Measurements from ENCODE around the gene IQCF6.

The IQCF6 gene

DNA sequence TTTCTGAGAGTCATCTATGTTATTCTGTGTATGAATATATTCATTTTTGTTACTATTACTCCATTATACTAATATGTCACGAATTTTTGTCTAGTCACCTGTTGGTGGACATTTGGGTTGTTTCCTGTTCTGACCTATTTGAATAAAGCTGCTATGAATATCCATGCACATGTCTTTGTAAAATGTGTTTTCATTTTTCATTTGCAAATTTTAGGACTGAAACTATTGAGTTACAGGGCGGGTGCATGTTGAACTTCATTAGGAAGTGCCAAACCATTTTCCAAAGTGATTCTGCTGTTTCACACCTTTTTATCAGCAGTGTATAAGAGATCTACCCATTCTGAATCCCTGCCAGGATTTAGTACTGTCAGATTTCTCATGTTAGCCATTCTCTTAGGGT is 37.7 kb upstream of the IQCF6 start:
- TF ChIP-seq POLR2AphosphoS5 (IDR thresholded peaks at IDR 0.05; ENCODE audit: low read depth, low read length) (no peak), TAF1 (IDR thresholded peaks at IDR 0.05; ENCODE audit: borderline replicate concordance, insufficient read depth, low read length) (no peak), FOXP2 (optimal IDR thresholded peaks at IDR 0.05; ENCODE audit: borderline replicate concordance, extremely low read depth, extremely low read length, insufficient read depth) (no peak), SIN3A (IDR thresholded peaks at IDR 0.05; ENCODE audit: borderline replicate concordance, insufficient read depth, low read length) (no peak)
- TF ChIP-seq, protein P1, sequence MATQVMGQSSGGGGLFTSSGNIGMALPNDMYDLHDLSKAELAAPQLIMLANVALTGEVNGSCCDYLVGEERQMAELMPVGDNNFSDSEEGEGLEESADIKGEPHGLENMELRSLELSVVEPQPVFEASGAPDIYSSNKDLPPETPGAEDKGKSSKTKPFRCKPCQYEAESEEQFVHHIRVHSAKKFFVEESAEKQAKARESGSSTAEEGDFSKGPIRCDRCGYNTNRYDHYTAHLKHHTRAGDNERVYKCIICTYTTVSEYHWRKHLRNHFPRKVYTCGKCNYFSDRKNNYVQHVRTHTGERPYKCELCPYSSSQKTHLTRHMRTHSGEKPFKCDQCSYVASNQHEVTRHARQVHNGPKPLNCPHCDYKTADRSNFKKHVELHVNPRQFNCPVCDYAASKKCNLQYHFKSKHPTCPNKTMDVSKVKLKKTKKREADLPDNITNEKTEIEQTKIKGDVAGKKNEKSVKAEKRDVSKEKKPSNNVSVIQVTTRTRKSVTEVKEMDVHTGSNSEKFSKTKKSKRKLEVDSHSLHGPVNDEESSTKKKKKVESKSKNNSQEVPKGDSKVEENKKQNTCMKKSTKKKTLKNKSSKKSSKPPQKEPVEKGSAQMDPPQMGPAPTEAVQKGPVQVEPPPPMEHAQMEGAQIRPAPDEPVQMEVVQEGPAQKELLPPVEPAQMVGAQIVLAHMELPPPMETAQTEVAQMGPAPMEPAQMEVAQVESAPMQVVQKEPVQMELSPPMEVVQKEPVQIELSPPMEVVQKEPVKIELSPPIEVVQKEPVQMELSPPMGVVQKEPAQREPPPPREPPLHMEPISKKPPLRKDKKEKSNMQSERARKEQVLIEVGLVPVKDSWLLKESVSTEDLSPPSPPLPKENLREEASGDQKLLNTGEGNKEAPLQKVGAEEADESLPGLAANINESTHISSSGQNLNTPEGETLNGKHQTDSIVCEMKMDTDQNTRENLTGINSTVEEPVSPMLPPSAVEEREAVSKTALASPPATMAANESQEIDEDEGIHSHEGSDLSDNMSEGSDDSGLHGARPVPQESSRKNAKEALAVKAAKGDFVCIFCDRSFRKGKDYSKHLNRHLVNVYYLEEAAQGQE (IDR thresholded peaks at IDR 0.05; ENCODE audit: insufficient read depth in 1 of 2, low read depth in 2 of 2, low read length in 2 of 2): no peak

DNA sequence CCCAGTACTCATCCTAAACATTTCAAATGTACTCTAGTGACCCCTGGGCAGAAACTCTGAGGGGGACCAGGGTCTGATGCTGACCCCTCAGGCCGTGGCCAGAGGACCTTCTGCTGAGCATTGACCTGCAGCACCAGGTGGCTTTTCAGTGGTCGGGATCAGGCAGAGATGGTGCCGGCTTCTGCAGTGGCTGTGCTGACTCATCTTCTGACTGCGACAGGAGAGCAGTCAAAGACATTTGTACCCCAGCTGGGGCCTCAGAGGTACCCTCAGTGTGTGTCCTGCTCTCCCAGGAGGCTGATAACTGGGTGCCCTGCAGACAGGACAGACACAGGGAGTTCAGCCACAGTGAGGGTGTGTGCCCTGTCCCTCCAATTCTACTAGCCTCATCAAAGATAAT is 36.6 kb upstream of the IQCF6 start:
- no peak for TF ChIP-seq TAF1 (IDR thresholded peaks at IDR 0.05; ENCODE audit: borderline replicate concordance, insufficient read depth, low read length)
- TF ChIP-seq, protein P1 (IDR thresholded peaks at IDR 0.05; ENCODE audit: insufficient read depth in 1 of 2, low read depth in 2 of 2, low read length in 2 of 2): no peak
- no peak for TF ChIP-seq FOXP2 (optimal IDR thresholded peaks at IDR 0.05; ENCODE audit: borderline replicate concordance, extremely low read depth, extremely low read length, insufficient read depth)
- no peak for TF ChIP-seq SIN3A (IDR thresholded peaks at IDR 0.05; ENCODE audit: borderline replicate concordance, insufficient read depth, low read length)

DNA sequence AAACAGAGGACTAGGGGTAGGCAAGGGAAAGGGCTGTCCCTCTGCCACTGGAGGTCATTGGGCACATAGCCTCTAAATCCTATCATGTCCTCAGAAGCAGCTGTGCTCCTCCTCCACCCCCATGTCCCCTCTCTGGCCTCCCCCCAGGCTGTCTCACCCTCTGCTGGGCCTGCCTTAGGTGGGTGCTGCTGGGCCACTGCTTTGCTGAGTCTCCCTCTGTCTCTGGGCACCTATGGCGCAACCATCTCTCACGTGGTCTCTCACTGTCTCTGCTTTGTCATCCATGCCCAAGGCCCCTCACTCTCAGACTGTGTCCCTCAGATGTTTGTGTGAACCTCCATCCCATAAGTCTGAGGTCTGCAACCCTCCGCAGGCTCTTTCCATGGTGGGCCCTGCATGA is 35.0 kb upstream of the IQCF6 start:
- TF ChIP-seq SIN3A (IDR thresholded peaks at IDR 0.05; ENCODE audit: borderline replicate concordance, insufficient read depth, low read length) (no peak), TAF1 (IDR thresholded peaks at IDR 0.05; ENCODE audit: borderline replicate concordance, insufficient read depth, low read length) (no peak), POLR2AphosphoS5 (IDR thresholded peaks at IDR 0.05; ENCODE audit: low read depth, low read length) (no peak), FOXP2 (optimal IDR thresholded peaks at IDR 0.05; ENCODE audit: borderline replicate concordance, extremely low read depth, extremely low read length, insufficient read depth) (no peak)
- TF ChIP-seq, protein P1 (IDR thresholded peaks at IDR 0.05; ENCODE audit: insufficient read depth in 1 of 2, low read depth in 2 of 2, low read length in 2 of 2): no peak

DNA sequence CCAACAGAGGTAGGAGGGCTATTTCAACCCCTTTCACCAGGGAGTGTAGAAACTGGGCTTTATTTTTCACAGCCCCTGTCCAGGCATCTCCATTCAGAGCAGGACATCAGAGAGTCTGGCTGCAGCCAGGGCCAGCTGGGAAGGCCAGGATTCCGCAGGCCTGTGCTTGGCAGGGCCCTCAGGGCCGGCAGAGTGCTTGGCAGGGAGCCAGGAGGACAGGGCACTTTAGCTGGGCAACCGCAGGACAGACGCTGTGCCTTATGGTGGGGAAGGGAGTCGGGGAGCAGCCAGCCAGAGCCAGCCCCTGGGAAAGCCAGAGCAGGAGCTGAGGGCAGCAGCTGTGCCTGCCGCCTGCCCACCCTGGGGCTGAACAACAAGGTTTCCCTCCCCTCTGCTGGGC is 34.5 kb upstream of the IQCF6 start:
- TF ChIP-seq SIN3A (IDR thresholded peaks at IDR 0.05; ENCODE audit: borderline replicate concordance, insufficient read depth, low read length) (no peak), FOXP2 (optimal IDR thresholded peaks at IDR 0.05; ENCODE audit: borderline replicate concordance, extremely low read depth, extremely low read length, insufficient read depth) (no peak), TAF1 (IDR thresholded peaks at IDR 0.05; ENCODE audit: borderline replicate concordance, insufficient read depth, low read length) (no peak), POLR2AphosphoS5 (IDR thresholded peaks at IDR 0.05; ENCODE audit: low read depth, low read length) (no peak)
- TF ChIP-seq, protein P1 (IDR thresholded peaks at IDR 0.05; ENCODE audit: insufficient read depth in 1 of 2, low read depth in 2 of 2, low read length in 2 of 2): no peak

GRCh38 chr3:51808934-51809333 is 29.9 kb upstream of the IQCF6 start:
- no peak for TF ChIP-seq FOXP2 (optimal IDR thresholded peaks at IDR 0.05; ENCODE audit: borderline replicate concordance, extremely low read depth, extremely low read length, insufficient read depth)
- TF ChIP-seq POLR2AphosphoS5 (IDR thresholded peaks at IDR 0.05; ENCODE audit: low read depth, low read length): no peak
- TF ChIP-seq SIN3A (IDR thresholded peaks at IDR 0.05; ENCODE audit: borderline replicate concordance, insufficient read depth, low read length): no peak
- no peak for TF ChIP-seq TAF1 (IDR thresholded peaks at IDR 0.05; ENCODE audit: borderline replicate concordance, insufficient read depth, low read length)
- TF ChIP-seq, protein P1 (IDR thresholded peaks at IDR 0.05; ENCODE audit: insufficient read depth in 1 of 2, low read depth in 2 of 2, low read length in 2 of 2): no peak
